ENCODE data around the gene GPR17. TPM values are rescaled to one million over a fixed set of nuclear protein-coding genes. Genes with fewer than 3 reads are reported as not detected.

Gene GPR17
- total RNA-seq, 2 experiments from 2014 or later = 0.22 TPM; not detected in 1

GRCh38 chr2:127697482-127698180 lies 51.7 kb downstream of the GPR17 start:
- Histone ChIP-seq H3K4me2 (ENCODE audit: low read length) (no peak overlapping the region), H3K9me3 (ENCODE audit: low read length) (no peaks in the 10 kb centered on the region), H3K9me2 (ENCODE audit: insufficient read depth, low read length) (no peaks in the 10 kb centered on the region), H3K79me2 (ENCODE audit: insufficient read depth, low read depth, low read length) (peaks cover 4% of the 10 kb centered on the region; the same call in 1 of the 2 replicates), H4K20me1 (ENCODE audit: insufficient read depth, low read length) (peaks cover 4% of the 10 kb centered on the region; the same call in 1 of the 2 replicates), H3K27ac (ENCODE audit: low read depth, low read length, poor library complexity, severe bottlenecking) (no peak overlapping the region), H2AFZ (ENCODE audit: low read length) (no peak overlapping the region), H3K36me3 (ENCODE audit: insufficient read depth, low read length) (0 out of 2 replicates have a peak, but pooled peaks cover 3% of the 10 kb centered on the region), H3K4me3 (ENCODE audit: low read depth, low read length, poor library complexity, severe bottlenecking) (no peak overlapping the region), H3K4me1 (ENCODE audit: insufficient read depth, low read length, poor library complexity, severe bottlenecking) (peaks cover 16% of the 10 kb centered on the region)
- TF ChIP-seq, protein P1, sequence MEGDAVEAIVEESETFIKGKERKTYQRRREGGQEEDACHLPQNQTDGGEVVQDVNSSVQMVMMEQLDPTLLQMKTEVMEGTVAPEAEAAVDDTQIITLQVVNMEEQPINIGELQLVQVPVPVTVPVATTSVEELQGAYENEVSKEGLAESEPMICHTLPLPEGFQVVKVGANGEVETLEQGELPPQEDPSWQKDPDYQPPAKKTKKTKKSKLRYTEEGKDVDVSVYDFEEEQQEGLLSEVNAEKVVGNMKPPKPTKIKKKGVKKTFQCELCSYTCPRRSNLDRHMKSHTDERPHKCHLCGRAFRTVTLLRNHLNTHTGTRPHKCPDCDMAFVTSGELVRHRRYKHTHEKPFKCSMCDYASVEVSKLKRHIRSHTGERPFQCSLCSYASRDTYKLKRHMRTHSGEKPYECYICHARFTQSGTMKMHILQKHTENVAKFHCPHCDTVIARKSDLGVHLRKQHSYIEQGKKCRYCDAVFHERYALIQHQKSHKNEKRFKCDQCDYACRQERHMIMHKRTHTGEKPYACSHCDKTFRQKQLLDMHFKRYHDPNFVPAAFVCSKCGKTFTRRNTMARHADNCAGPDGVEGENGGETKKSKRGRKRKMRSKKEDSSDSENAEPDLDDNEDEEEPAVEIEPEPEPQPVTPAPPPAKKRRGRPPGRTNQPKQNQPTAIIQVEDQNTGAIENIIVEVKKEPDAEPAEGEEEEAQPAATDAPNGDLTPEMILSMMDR (conservative IDR thresholded peaks at IDR 0.05; ENCODE audit: low read length) = no peak
- no peak for TF ChIP-seq EZH2phosphoT487 (IDR thresholded peaks at IDR 0.05; ENCODE audit: borderline replicate concordance, low read depth, low read length)
- ChIA-PET CTCF (ENCODE audit: unreplicated experiment) (no interaction called here), POLR2A (no interaction called here)
- intact Hi-C loops (cut with micrococcal nuclease; ENCODE audit: unreplicated experiment) = no loop called here
- DNase-seq (ENCODE audit: low spot score) = no peak
- no TSS peak for BruUV-seq (replicated peaks)

GRCh38 chr2:127698553-127699355 lies 52.8 kb downstream of the GPR17 start:
- ChIA-PET CTCF (ENCODE audit: unreplicated experiment) (no interaction called here), POLR2A (no interaction called here)
- DNase-seq (ENCODE audit: low spot score) = no peak
- no TSS peak for BruUV-seq (replicated peaks)
- peaks cover 12% of the 10 kb centered on the region; the same call in 1 of the 2 replicates for H4K20me1 ChIP-seq (ENCODE audit: insufficient read depth, low read length)
- no peak overlapping the region for H3K27ac ChIP-seq (ENCODE audit: low read depth, low read length, poor library complexity, severe bottlenecking)
- no peak for TF ChIP-seq EZH2phosphoT487 (IDR thresholded peaks at IDR 0.05; ENCODE audit: borderline replicate concordance, low read depth, low read length)
- TF ChIP-seq, protein P1 (conservative IDR thresholded peaks at IDR 0.05; ENCODE audit: low read length) = no peak
- peaks cover 27% of the 10 kb centered on the region for H3K4me1 ChIP-seq (ENCODE audit: insufficient read depth, low read length, poor library complexity, severe bottlenecking)
- H3K9me2 ChIP-seq (ENCODE audit: insufficient read depth, low read length) = no peaks in the 10 kb centered on the region
- no peak overlapping the region for H3K4me3 ChIP-seq (ENCODE audit: low read depth, low read length, poor library complexity, severe bottlenecking)
- H2AFZ ChIP-seq (ENCODE audit: low read length) = no peak overlapping the region
- peaks cover 14% of the 10 kb centered on the region for H3K36me3 ChIP-seq (ENCODE audit: insufficient read depth, low read length)
- no peak overlapping the region for H3K4me2 ChIP-seq (ENCODE audit: low read length)
- no peaks in the 10 kb centered on the region for H3K9me3 ChIP-seq (ENCODE audit: low read length)
- intact Hi-C loops (cut with micrococcal nuclease; ENCODE audit: unreplicated experiment) = no loop called here
- peaks cover 16% of the 10 kb centered on the region; the same call in 1 of the 2 replicates for H3K79me2 ChIP-seq (ENCODE audit: insufficient read depth, low read depth, low read length)

Measured in OCI-LY7 (cell line).